Endothelial cell of umbilical vein (primary cell): ENCODE results near the gene TMEM61. TPM values are rescaled to one million over a fixed set of nuclear protein-coding genes. Genes with fewer than 3 reads are reported as not detected.

Experiments used
- BruUV-seq: library from RNA; stranded (reverse); fragments of 400-500 nt; replicated peaks from 2 replicates; lab custom pipeline; 2021; lab: Mats Ljungman, UMichigan
- CTCF ChIA-PET: fragments of 300-600, 350-600 bp; sonication (Branson Sonifier 250); formaldehyde crosslinking; loops from one replicate; lab custom pipeline; 2021; ENCODE audit warnings: antibody characterized with exemption, inconsistent platforms; lab: Charles Lee
- POLR2A ChIA-PET: fragments of 300-600, 350-600 bp; sonication (Branson Sonifier 250); formaldehyde crosslinking; loops from one replicate; lab custom pipeline; 2021; ENCODE audit warnings: antibody characterized with exemption, inconsistent platforms; lab: Charles Lee
- DNase-seq: peaks from one replicate; pipeline ENCODE4 v3.0.0-alpha.2; 2011; ENCODE audit warnings: low read depth, low spot score
- FAIRE-seq: peaks from 2 replicates; lab custom pipeline; 2011; peaks lifted over from hg19 to GRCh38; lab: Jason Lieb, UNC
- H2AFZ ChIP-seq: 2 replicates; pipeline ENCODE4 v1.6.0; 2012; ENCODE audit warnings: low read depth, low read length, control low read depth, inconsistent platforms
- H3K27ac ChIP-seq: 2 replicates; pipeline ENCODE4 v1.5.1; 2011; ENCODE audit warnings: low read depth, mild to moderate bottlenecking, control low read depth, low read length, moderate library complexity; ENCODE audit not compliant: insufficient read depth
- H3K27me3 ChIP-seq, 2 experiments: 2 replicates each; pipeline versions ENCODE4 v1.6.0 to v1.6.1; 2011; ENCODE audit warnings: low read length in 2 of 2, mixed read lengths in 1 of 2; ENCODE audit not compliant: control insufficient read depth in 2 of 2, insufficient read depth in 2 of 2
- H3K36me3 ChIP-seq, 2 experiments: 2 replicates in 1 of 2; 3 replicates in 1 of 2; pipeline ENCODE4 v1.5.1; 2011; ENCODE audit warnings: low read length in 2 of 2, mild to moderate bottlenecking in 1 of 2, moderate library complexity in 1 of 2; ENCODE audit not compliant: control insufficient read depth in 2 of 2, insufficient read depth in 2 of 2; ENCODE audit errors: extremely low read depth in 1 of 2
- H3K4me1 ChIP-seq: 3 replicates; pipeline ENCODE4 v1.5.1; 2011; ENCODE audit warnings: mild to moderate bottlenecking, low read length; ENCODE audit not compliant: control insufficient read depth, insufficient read depth; ENCODE audit errors: extremely low read depth
- H3K4me2 ChIP-seq: 2 replicates; pipeline ENCODE4 v1.6.1; 2011; ENCODE audit warnings: low read length, control low read depth, mixed read lengths; ENCODE audit not compliant: insufficient read depth
- H3K4me3 ChIP-seq, 3 experiments: fragments of 200-600 bp in 1 of 3; sonication (generic), shearing (Covaris generic) in 1 of 3; replicated peaks in 1 of 3; 2 replicates each; pipeline ENCODE4 v1.5.1; 2011 to 2016; ENCODE audit warnings: control low read depth in 3 of 3, low read length in 3 of 3, mild to moderate bottlenecking in 2 of 3, inconsistent platforms in 1 of 3, low read depth in 1 of 3, moderate library complexity in 1 of 3; ENCODE audit not compliant: insufficient read depth in 1 of 3
- H3K79me2 ChIP-seq: 2 replicates; pipeline ENCODE4 v1.6.0; 2012; ENCODE audit warnings: low read length, inconsistent platforms; ENCODE audit not compliant: control insufficient read depth, insufficient read depth
- H3K9ac ChIP-seq: replicated peaks from 2 replicates; pipeline ENCODE3; 2011; ENCODE audit warnings: low read length, control low read depth; ENCODE audit not compliant: insufficient read depth; ENCODE audit errors: extremely low read depth
- H3K9me1 ChIP-seq: replicated peaks from 3 replicates; pipeline ENCODE4 v1.6.0; 2011; ENCODE audit warnings: mild to moderate bottlenecking, low read length; ENCODE audit not compliant: control insufficient read depth, insufficient read depth; ENCODE audit errors: extremely low read depth
- H3K9me3 ChIP-seq: replicated peaks from 2 replicates; pipeline ENCODE4 v1.5.1; 2012; ENCODE audit warnings: low read length, inconsistent platforms; ENCODE audit not compliant: control insufficient read depth, insufficient read depth
- H4K20me1 ChIP-seq: replicated peaks from 2 replicates; pipeline ENCODE3; 2011; ENCODE audit warnings: mild to moderate bottlenecking, low read length; ENCODE audit not compliant: control insufficient read depth, insufficient read depth; ENCODE audit errors: extremely low read depth
- CTCF ChIP-seq, 2 donors: IDR thresholded peaks; 1 replicate in 1 of 2; 2 replicates in 1 of 2; pipeline ENCODE4 v1.5.1; 2011; ENCODE audit warnings: low read length in 2 of 2, mild to moderate bottlenecking in 2 of 2, moderate library complexity in 2 of 2, control low read depth in 1 of 2, inconsistent platforms in 1 of 2, low read depth in 1 of 2; ENCODE audit not compliant: insufficient read depth in 1 of 2; ENCODE audit errors: extremely low read depth in 1 of 2
- EZH2 ChIP-seq: IDR thresholded peaks from 2 replicates; pipeline ENCODE4 v1.6.1; 2012; ENCODE audit warnings: borderline replicate concordance, low read depth, mild to moderate bottlenecking, moderate library complexity, low read length, inconsistent platforms; ENCODE audit not compliant: severe bottlenecking
- FOS ChIP-seq: IDR thresholded peaks from 2 replicates; pipeline ENCODE4 v1.6.1; 2011; ENCODE audit warnings: mild to moderate bottlenecking, low read length, moderate library complexity, borderline replicate concordance; ENCODE audit not compliant: insufficient read depth
- GATA2 ChIP-seq: IDR thresholded peaks from 2 replicates; pipeline ENCODE4 v1.7.0; 2011; ENCODE audit warnings: low read depth, mild to moderate bottlenecking, moderate library complexity, mixed read lengths, low read length; ENCODE audit not compliant: insufficient read length, insufficient read depth
- JUN ChIP-seq: IDR thresholded peaks from 2 replicates; pipeline ENCODE4 v1.6.1; 2011; ENCODE audit warnings: borderline replicate concordance, low read depth; ENCODE audit not compliant: insufficient read length, insufficient read depth
- MAX ChIP-seq: IDR thresholded peaks from 2 replicates; pipeline ENCODE4 v1.6.1; 2011; ENCODE audit not compliant: insufficient read depth, insufficient read length
- MYC ChIP-seq: IDR thresholded peaks from one replicate; pipeline ENCODE4 v1.6.1; 2011; ENCODE audit warnings: mild to moderate bottlenecking, low read depth, low read length
- POLR2A ChIP-seq: IDR thresholded peaks from 2 replicates; pipeline ENCODE4 v1.6.1; 2012; ENCODE audit warnings: low read depth, mild to moderate bottlenecking, control low read depth, low read length
- POLR2AphosphoS5 ChIP-seq: IDR thresholded peaks from 2 replicates; pipeline ENCODE4 v1.6.1; 2012; ENCODE audit warnings: low read depth, mild to moderate bottlenecking, control low read depth, low read length, moderate library complexity; ENCODE audit not compliant: insufficient read depth
- dilution Hi-C: fragments of 300-500 bp; cut with MboI; formaldehyde crosslinking; loops from one replicate; pipeline ENCODE4 v1.15.0; 2019; ENCODE audit warnings: low sequenced_read_pairs; ENCODE audit not compliant: extremely low pct_ligation_motif_present
- intact Hi-C: fragments of 100-400 bp; cut with micrococcal nuclease; formaldehyde crosslinking; loops from one replicate; pipeline ENCODE4 v1.10.0; 2022
- polyA plus RNA-seq, 4 experiments: library from polyadenylated mRNA; depleted of rRNA in 3 of 4; stranded (reverse) in 3 of 4; unstranded in 1 of 4; fragments of >200 nt; gene quantifications; 2 replicates each; pipeline versions ENCODE4 v1.2.1 to v1.2.3, GENCODE V29; 2011 to 2012; ENCODE audit warnings: missing spikeins in 1 of 4
- total RNA-seq: library from RNA; stranded (reverse); gene quantifications from 2 replicates; pipeline ENCODE4 v1.2.3, GENCODE V29; 2021

Gene TMEM61
- total and polyA plus RNA-seq, 2 donors (not counting 3 experiments of a cell fraction or from before 2014, with no cell fraction given), result not detected

GRCh38 chr1:54955359-54955758, 25.1 kb upstream of the TMEM61 start:
- H3K27me3 ChIP-seq, result no peaks in the 10 kb centered on the region
- peak overlapping the region; percentile 39 for H2AFZ ChIP-seq
- ChIA-PET POLR2A (no interaction called here), CTCF (interaction anchor here (0.8 to 2.2 kb wide), 3 partner anchors 10 to 67 kb away, joined by 3 to 6 read pairs (median 6); no protein-coding TSS in a partner anchor)
- H3K9me3 ChIP-seq, result no peaks in the 10 kb centered on the region
- DNase-seq (peak; percentile 77), FAIRE-seq (peak; percentile 84)
- no peaks in the 10 kb centered on the region for H3K79me2 ChIP-seq
- H3K9me1 ChIP-seq, result no peaks in the 10 kb centered on the region
- peak overlapping the region; percentile 62 for H3K4me2 ChIP-seq
- H4K20me1 ChIP-seq, result no peaks in the 10 kb centered on the region
- no peaks in the 10 kb centered on the region for H3K36me3 ChIP-seq
- BruUV-seq, result no TSS peak
- H3K4me1 ChIP-seq, result peaks cover 26% of the 10 kb centered on the region
- H3K9ac ChIP-seq, result peak overlapping the region; percentile 29
- no peak for TF ChIP-seq POLR2A
- peak; percentile 36 for TF ChIP-seq POLR2AphosphoS5
- no peak for TF ChIP-seq EZH2
- TF ChIP-seq JUN, result peak; percentile 64
- no peak for TF ChIP-seq CTCF (IDR thresholded peaks at IDR 0.05; ENCODE audit: extremely low read depth in 1 of 2, insufficient read depth in 1 of 2, low read depth in 1 of 2, low read length in 2 of 2)
- TF ChIP-seq MAX, result no peak
- no peak for TF ChIP-seq MYC
- no peak for TF ChIP-seq GATA2
- peak; percentile 73 for TF ChIP-seq FOS
- peak overlapping the region; percentile 82 for H3K27ac ChIP-seq
- intact Hi-C loops, result no loop called here
- dilution Hi-C loops, result no loop called here
- no peak overlapping the region for H3K4me3 ChIP-seq
